Measurements from ENCODE around the gene OR10H1. TPM values are rescaled to one million over a fixed set of nuclear protein-coding genes. Genes with fewer than 3 reads are reported as not detected.
A peak's percentile ranks its signal among the peaks of the same experiment; 100 is the strongest.

OR10H1 gene
- polyA plus RNA-seq, 2 of the 4 experiments (the other 2 are of a cell fraction): not detected

- CTCF ChIA-PET: no interaction called here
- POLR2A ChIA-PET: no interaction called here
- ATAC-seq (peak; percentile 42 to 55; a peak in 2 of 6 replicates), FAIRE-seq (no peak), DNase-seq (ENCODE audit: low read depth in 1 of 2, low spot score in 1 of 2) (no peak)
- Histone ChIP-seq H3K9me3 (no peaks in the 10 kb centered on the region), H3K4me3 (no peak overlapping the region), H3K4me2 (no peak overlapping the region), H3K4me1 (no peaks in the 10 kb centered on the region), H3K27ac (no peak overlapping the region)
- TF ChIP-seq MAZ (IDR thresholded peaks at IDR 0.05; ENCODE audit: borderline replicate concordance, low read depth, low read length) (no peak), REST (IDR thresholded peaks at IDR 0.05) (no peak), NFE2L2 (conservative IDR thresholded peaks at IDR 0.05; ENCODE audit: low read length) (no peak), HEYL (CRISPR knock-in tag; IDR thresholded peaks at IDR 0.05) (no peak), NR3C1 (IDR thresholded peaks at IDR 0.05) (no peak), ZFP36 (IDR thresholded peaks at IDR 0.05; ENCODE audit: borderline replicate concordance, partially characterized antibody) (no peak), POLR2A (IDR thresholded peaks at IDR 0.05; ENCODE audit: low read length) (no peak), TFCP2L1 (CRISPR knock-in tag; IDR thresholded peaks at IDR 0.05) (no peak), MAFK (IDR thresholded peaks at IDR 0.05; ENCODE audit: partially characterized antibody) (no peak), E2F6 (IDR thresholded peaks at IDR 0.05; ENCODE audit: borderline replicate concordance, low read depth) (no peak), POLR2AphosphoS2 (conservative IDR thresholded peaks at IDR 0.05; ENCODE audit: low read length) (no peak), RCOR1 (IDR thresholded peaks at IDR 0.05; ENCODE audit: low read depth, low read length) (no peak), HDAC2 (IDR thresholded peaks at IDR 0.05) (no peak), HES2 (IDR thresholded peaks at IDR 0.05) (no peak), TP53 (CRISPR knock-in tag; IDR thresholded peaks at IDR 0.05) (no peak), USF2 (IDR thresholded peaks at IDR 0.05) (no peak)
- WGBS (ENCODE audit: missing lambda C conversion rate): 16% methylated on average over 7 of the region's 7 CpGs
Measured at GRCh38 chr19:15813916-15814315, 1.5 kb downstream of the OR10H1 start.

- no peak for TF ChIP-seq CHD4 (IDR thresholded peaks at IDR 0.05; ENCODE audit: borderline replicate concordance)
- no peak for TF ChIP-seq HES2 (IDR thresholded peaks at IDR 0.05)
- TF ChIP-seq SMC3 (IDR thresholded peaks at IDR 0.05): 0 out of 3 replicates have a peak, but pooled peaks have one; percentile 7
- TF ChIP-seq CBX2 (IDR thresholded peaks at IDR 0.05; ENCODE audit: borderline replicate concordance, low read depth): no peak
- no peak for TF ChIP-seq NFE2L2 (conservative IDR thresholded peaks at IDR 0.05; ENCODE audit: low read length)
- no peak for TF ChIP-seq ZSCAN20 (CRISPR knock-in tag; IDR thresholded peaks at IDR 0.05)
- TF ChIP-seq CTCF (IDR thresholded peaks at IDR 0.05): peak; percentile 21; the same call in 1 of the 3 replicates
- TF ChIP-seq KDM5A (IDR thresholded peaks at IDR 0.05): no peak
- TF ChIP-seq CEBPB (IDR thresholded peaks at IDR 0.05): no peak
- no peak for TF ChIP-seq NR3C1 (IDR thresholded peaks at IDR 0.05)
- TF ChIP-seq KDM1A (IDR thresholded peaks at IDR 0.05; ENCODE audit: low read depth): no peak
- TF ChIP-seq RAD21 (conservative IDR thresholded peaks at IDR 0.05 in 1 of 2, IDR thresholded peaks at IDR 0.05 in 1 of 2): peak; percentile 29 to 48; a peak in 3 of 5 replicates
- ATAC-seq (peak; percentile 54 to 71; a peak in 4 of 6 replicates), DNase-seq (ENCODE audit: low read depth in 1 of 2, low spot score in 1 of 2) (peak in 1 of 2 experiments; percentile 36), FAIRE-seq (no peak)
- no peaks in the 10 kb centered on the region for H3K9me3 ChIP-seq
- H3K4me3 ChIP-seq: no peak overlapping the region
- no peaks in the 10 kb centered on the region for H3K4me1 ChIP-seq
- WGBS (ENCODE audit: missing lambda C conversion rate): 5% methylated on average over 5 of the region's 6 CpGs
- POLR2A ChIA-PET: no interaction called here
- CTCF ChIA-PET: interaction anchor here (1.3 kb wide), 1 partner anchor 57 kb away, joined by 3 read pairs; no protein-coding TSS in a partner anchor
- H3K27ac ChIP-seq: no peak overlapping the region
- no peak overlapping the region for H3K4me2 ChIP-seq
Measured at GRCh38 chr19:15812060-15812722, 3.3 kb downstream of the OR10H1 start.
